ENCODE data around the gene SLC22A5. TPM values are rescaled to one million over a fixed set of nuclear protein-coding genes. Genes with fewer than 3 reads are reported as not detected.
A peak's percentile ranks its signal among the peaks of the same experiment; 100 is the strongest.

The SLC22A5 gene
- total RNA-seq, 2 donors from 2014 or later: 8.6 to 17.6 TPM

GRCh38 chr5:132428147-132428482 is 58.6 kb downstream of the SLC22A5 start:
- TF ChIP-seq CTCF (IDR thresholded peaks at IDR 0.05): no peak
- H3K4me1 ChIP-seq: peaks cover 0 to 70% of the 10 kb centered on the region in 2 donors
- no peaks in the 10 kb centered on the region for H3K9me3 ChIP-seq
- H3K27me3 ChIP-seq: no peaks in the 10 kb centered on the region
- H3K36me3 ChIP-seq: peaks cover 4% of the 10 kb centered on the region
- H3K27ac ChIP-seq: peak overlapping the region in 1 of 2 donors; percentile 58
- no peak for DNase-seq (ENCODE audit: low spot score)
- H3K4me3 ChIP-seq: no peak overlapping the region

GRCh38 chr5:132428484-132429462 is 59.3 kb downstream of the SLC22A5 start:
- Histone ChIP-seq H3K4me1 (peaks cover 0 to 64% of the 10 kb centered on the region in 2 donors), H3K36me3 (peaks cover under 1% of the 10 kb centered on the region), H3K9me3 (no peaks in the 10 kb centered on the region), H3K27ac (peak overlapping the region in 1 of 2 donors; percentile 7), H3K4me3 (no peak overlapping the region), H3K27me3 (no peaks in the 10 kb centered on the region)
- TF ChIP-seq CTCF (IDR thresholded peaks at IDR 0.05): no peak
- DNase-seq (ENCODE audit: low spot score): peak; percentile 28

GRCh38 chr5:132429463-132430440 is 60.2 kb downstream of the SLC22A5 start:
- H3K4me3 ChIP-seq: no peak overlapping the region
- no peak for DNase-seq (ENCODE audit: low spot score)
- H3K27ac ChIP-seq: no peak overlapping the region

GRCh38 chr5:132430746-132431145 is 61.2 kb downstream of the SLC22A5 start:
- no peak overlapping the region for H3K27ac ChIP-seq
- no peaks in the 10 kb centered on the region for H3K9me3 ChIP-seq
- H3K4me1 ChIP-seq: peaks cover 0 to 56% of the 10 kb centered on the region in 2 donors

More at GRCh38 chr5:132429463-132430440, 60.2 kb downstream of the SLC22A5 start:
- H3K4me1 ChIP-seq: peaks cover 0 to 57% of the 10 kb centered on the region in 2 donors
- H3K9me3 ChIP-seq: no peaks in the 10 kb centered on the region
- H3K27me3 ChIP-seq: no peaks in the 10 kb centered on the region
- no peak for TF ChIP-seq CTCF (IDR thresholded peaks at IDR 0.05)
- no peaks in the 10 kb centered on the region for H3K36me3 ChIP-seq

More at GRCh38 chr5:132430746-132431145, 61.2 kb downstream of the SLC22A5 start:
- no peaks in the 10 kb centered on the region for H3K27me3 ChIP-seq
- H3K4me3 ChIP-seq: no peak overlapping the region
- no peak for DNase-seq (ENCODE audit: low spot score)
- no peak for TF ChIP-seq CTCF (IDR thresholded peaks at IDR 0.05)
- H3K36me3 ChIP-seq: no peaks in the 10 kb centered on the region

All from right atrium auricular region (tissue), 2 donors.